Right renal pelvis (tissue), 4 donors: Measurements from ENCODE around the gene LDAH. TPM values are rescaled to one million over a fixed set of nuclear protein-coding genes. Genes with fewer than 3 reads are reported as not detected.
A peak's percentile ranks its signal among the peaks of the same experiment; 100 is the strongest.

ENCODE experiments used
- DNase-seq, 4 donors: peaks; one replicate each; pipeline ENCODE4 v3.0.0-alpha.2; 2013; ENCODE audit warnings: low read depth in 4 of 4, low spot score in 3 of 4, missing footprints in 1 of 4
- polyA plus RNA-seq, 4 donors: library from polyadenylated mRNA; unstranded; fragments of 120-200 nt; gene quantifications; one replicate each; pipeline ENCODE4 v1.2.1, GENCODE V29; 2013; ENCODE audit not compliant: insufficient read length in 4 of 4

The LDAH gene
- polyA plus RNA-seq, 4 donors: 37.2 to 45.5 (median 40.6) TPM

DNA sequence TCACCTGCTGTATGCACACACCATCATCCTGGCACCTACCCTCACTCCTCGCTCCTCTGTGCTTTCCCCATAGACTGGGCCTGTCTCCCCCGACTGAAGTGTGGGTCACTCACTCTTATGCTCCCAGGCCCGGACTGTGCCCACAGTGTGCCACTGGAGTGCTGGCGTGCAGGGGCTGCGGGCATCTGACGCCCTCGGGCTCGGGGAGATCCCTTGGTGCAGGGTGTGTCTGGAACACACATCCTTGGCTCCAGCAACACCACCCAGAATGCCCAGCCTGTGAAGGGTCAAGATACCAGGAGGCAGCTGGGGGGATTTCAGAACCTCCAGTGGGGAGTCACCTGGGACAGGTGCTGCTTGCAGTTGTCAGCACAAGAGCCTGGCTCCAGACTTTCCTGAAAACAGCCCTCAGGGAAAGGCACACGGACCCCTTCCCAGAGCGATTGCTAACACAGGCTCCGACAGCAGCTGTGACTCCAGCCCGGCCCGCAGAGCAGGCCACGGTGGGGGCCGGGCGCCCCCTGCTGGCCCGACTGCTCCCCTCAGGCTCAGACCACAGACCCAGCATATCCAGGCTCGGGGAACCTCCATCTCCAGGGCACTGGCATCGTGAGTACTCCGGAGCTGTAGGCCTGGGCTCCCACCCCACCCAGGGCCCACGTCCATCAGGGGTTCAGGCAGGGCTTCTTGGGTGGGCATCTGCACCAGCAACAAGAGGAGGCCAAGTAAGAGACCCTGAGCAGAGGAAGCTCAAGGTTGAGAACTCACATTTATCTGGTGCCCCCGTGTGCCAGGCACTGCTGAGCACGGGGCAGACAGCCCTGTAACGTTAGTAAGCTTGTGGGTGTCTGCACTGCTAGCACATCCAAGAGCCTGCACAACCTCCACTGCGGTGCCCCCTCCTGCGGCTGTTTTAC is 180.6 kb downstream of the LDAH start:
- DNase-seq: no peak

DNA sequence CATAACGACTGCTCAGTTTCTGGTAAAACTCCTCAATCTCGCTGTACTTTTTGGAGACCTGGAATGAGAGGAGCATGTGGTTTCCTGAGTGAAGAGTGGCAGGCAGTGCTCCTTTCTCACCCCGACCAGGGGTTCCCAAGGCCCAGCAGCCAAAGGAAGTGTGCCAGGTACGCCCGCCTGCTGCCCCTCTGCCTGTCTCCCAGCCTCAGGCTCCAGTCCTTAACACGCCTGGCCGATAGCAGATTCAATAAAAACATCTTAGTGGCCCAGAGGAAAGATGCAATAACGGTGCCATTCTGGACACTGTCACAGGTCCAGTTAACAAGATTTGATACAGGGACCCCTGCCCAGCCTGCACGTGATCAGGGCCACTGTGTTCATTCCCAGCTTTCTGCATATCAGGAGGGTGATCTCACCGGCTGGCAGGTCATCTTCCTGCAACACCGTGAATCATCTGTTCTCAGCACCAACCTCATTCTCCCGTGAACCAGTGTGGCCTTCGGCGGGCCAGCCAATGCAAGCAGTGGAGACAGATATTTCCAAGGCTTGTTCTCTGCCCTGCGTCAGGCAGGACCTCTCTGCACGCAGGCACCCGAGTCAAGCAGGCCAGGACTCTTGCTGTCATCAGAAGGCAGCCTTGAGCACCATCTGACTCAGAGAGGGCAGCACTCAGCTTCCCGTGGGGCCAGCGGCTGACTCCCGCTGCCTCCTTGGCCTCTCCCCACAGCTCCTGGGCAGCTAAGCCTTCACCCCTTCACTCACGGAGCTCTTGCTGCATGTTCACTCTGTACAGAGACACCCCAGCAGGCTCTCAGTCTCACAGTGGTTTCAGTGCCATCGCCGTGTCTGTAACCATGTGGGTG is 181.5 kb downstream of the LDAH start:
- no peak for DNase-seq

DNA sequence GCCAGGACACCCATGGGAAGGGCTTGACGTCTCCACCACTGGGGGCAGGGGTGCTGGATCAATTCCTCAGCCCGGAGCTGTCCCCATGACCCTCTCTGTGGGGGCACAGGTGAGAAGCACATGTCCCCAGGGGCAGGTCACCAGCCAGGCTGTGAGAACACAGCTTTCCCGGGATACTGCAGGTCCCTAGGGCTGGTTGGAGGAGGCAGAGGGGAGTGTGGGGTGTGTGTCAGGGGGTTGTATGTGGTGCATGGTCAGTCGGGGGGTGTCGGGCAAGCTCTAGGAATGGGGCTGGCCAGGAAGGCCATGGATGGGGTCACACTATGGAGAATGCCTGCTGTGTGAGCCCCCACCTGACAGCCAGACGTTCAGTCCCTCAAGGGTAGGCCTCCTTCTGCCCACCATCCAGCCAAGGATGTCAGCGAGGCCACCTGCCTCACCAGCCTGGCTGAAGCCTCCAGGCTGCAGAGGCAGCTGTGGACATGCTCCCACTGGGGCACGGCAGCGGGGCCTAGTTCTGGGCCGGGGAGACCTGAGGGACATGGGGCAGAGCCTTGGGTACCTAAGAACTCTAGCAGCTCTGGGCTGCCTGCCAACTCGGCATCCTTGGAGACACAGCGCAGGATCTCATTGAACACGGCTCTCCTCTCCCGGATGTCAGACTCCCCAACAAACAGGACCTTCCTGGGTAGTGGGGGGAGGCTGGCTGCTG is 182.3 kb downstream of the LDAH start:
- no peak for DNase-seq

DNA sequence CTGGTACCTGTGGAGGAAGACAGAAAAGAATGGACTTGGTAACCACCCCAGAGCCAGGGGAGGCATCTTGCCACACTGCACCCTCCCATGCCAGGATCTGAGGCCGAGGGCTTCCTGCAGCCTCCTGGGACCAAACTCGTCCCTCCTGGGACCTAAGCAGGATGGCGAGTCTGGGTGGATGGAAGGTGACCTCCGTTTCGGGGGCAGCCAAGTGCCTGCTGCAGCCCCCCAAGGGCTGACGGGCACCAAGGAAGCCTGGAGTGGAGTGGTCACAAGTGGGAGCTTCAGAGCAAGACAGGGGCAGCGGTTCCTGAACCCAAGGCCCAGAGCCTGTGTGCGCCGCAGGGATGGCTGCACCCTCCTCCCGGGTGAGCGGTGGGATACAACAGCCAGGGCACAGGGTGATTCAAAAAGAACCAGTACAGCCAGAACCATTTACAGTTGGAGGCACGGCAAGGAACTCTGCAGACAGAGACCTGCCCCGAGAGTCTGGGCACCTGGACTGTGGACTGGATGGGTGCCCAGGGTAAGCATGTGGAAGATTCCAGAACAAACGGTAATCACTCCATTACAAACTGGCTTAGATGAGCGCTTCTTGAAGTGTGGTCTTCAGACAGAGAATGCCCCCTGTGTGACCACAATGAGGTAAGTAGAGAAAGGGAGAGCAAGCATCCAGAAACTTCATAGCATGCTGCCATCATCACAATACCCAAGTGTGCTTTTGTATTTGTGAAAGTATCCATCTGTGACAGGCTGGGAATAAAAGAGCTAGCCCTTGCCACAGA is 184.1 kb downstream of the LDAH start:
- DNase-seq: no peak

DNA sequence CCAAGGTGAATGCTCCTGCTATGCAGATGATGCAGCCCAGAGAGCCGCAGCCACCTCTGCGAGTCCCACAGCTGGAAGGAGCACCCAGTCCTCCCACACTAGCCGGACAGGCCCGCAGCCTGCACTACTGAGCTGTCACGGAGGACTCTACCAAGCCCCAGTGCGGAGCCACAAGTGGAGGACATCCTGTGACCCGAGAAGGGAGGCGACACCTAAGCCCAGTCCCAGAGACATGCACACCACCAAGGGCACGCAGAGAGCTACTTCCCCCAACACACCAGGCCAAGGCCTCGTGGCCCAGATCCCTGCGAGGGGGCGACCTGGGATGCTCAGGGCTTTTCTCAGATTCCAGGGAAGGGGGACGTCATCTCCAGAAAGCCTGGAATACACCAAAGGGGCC is 184.9 kb downstream of the LDAH start:
- no peak for DNase-seq

DNA sequence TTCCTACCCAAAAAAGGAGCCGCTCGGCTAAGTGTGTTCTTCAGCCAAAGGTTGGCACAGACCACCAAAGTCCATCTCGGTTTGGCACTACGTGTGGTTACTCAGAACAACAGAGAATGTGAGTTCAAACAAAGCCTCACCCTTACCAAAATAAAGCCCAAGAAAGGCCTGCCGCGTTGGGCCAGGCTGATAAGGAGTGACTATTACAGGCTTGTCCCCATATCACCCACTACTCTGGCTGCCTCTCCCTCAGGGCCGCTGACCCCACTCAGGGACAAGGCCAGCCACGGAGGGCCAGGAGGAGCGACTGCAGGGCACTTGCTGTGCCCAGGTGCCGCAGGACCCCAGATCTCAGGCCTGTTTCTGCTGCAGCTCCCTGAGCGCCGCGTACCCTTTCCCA is 185.8 kb downstream of the LDAH start:
- no peak for DNase-seq

DNA sequence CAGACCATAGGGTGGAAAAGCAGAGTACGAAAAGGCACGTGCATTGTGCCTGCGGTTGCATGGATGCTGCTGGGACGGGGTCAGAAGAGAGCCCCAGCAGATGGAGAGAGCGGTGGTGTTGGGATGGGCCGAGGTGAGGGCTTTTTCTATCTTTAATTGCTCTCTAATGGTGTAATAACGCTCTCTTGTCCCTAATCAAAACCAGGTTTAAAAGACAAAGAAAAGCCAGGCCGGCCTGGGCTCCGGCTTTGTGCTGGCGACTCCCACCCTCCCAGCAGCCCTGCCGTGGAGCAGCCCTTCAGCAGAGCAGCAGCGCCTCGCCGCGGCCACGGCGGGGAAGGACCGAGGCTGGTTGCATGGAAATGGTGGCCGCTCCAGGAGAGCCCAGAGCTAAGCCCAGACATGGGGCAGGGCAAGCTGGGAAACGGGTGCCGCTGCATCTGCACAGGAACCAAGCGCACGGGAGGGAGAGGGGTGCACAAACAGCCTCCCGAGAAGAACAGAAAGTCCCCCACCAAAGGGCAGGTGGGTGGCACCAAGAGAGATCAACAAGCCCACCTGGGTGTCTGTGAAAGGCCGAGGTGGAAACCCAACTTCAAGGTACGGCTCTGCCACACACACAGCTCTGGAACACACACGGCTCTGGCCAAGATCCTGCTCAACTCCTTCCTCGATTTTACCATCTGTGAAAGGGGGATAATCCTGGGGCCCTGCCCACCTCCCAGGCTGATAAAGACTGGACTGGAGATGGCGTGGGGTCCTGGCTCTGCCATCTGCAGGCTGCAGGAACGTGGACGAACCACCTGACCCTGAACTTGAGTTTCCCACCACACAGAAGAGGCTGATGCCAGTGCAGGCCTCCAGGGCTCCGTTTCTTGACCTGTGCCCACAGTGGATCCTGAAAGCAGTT is 187.0 kb downstream of the LDAH start:
- DNase-seq: peak in 3 of 4 donors; percentile 58 to 74 (median 70)

DNA sequence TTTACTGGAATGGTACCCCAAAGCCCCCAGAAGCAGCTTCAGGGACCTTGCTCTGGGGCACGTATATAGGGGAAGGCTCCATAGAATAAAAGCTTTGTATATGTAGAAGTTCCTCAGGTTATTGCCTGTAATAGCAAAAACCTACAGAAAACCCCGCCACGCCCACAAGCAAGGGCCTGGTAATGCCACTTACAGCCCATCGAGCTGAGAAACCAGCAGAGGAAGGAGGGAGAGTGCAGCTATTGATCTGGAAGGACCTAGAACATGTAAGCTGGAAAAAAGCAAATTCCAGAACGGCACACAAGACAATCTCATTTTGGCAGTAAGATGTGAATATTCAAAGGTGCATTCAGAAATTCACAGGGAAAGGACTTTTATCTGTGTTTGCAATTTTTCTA is 187.8 kb downstream of the LDAH start:
- no peak for DNase-seq

DNA sequence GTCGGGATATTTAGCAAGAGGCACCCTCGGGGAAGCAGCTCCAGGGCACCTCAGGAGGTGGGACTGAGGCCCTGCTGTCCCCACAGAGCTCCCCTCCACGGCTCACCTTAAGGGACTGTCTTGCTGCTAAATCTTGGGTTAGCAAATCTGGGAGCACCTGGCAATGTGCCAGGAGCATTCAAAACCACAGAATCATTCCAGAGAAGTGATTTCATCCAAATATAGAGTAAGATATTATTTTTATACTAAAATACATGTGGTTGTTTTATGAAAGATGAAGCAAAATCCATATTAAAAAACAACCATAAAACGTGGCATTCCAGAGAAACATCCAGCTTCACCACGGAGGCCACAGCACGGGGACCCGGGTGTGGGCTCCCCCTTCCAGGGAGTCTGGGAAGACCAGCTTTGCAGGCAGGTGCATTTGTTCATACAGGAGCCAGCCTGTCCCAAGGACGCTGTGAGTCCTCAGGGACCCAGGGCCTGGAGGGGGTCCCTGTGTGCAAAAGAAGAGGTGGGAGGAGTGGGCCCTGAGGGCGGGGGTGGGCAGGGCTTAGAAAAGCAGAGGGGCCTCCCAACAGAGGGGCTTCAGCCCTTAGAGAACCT is 188.3 kb downstream of the LDAH start:
- DNase-seq: no peak

Other genes with a start within 250 kb of the LDAH start
- 10 to 100 TPM; 18.9 to 22.0 (median 19.2) TPM for gene HS1BP3, start 172.0 kb downstream of the LDAH start, polyA plus RNA-seq
- gene GDF7, start 156.0 kb downstream of the LDAH start, polyA plus RNA-seq: 1 to 10 TPM; 3.5 to 5.1 (median 3.6) TPM
- gene APOB, start 221.0 kb upstream of the LDAH start, polyA plus RNA-seq: 1 to 10 TPM in 3 of 4 donors, under 1 TPM in 1; 0.90 to 2.1 (median 1.6) TPM